Glomerular visceral epithelial cell (primary cell): Measurements from ENCODE around the gene DZIP3.

Source experiments
- DNase-seq: peaks from one replicate; pipeline ENCODE4 v3.0.0-alpha.2; 2016; ENCODE audit errors: extremely low spot score

DZIP3 gene

GRCh38 chr3:108589081-108589997, at the start of gene DZIP3, which contains the start of gene CIP2A:
DZIP3 (plus strand) TSS chr3:108589722; CDS start chr3:108605407, 15,685 bp downstream.
CIP2A (minus strand) TSS chr3:108589438; CDS start chr3:108589375, 63 bp downstream.
- peak; percentile 93 for DNase-seq

GRCh38 chr3:108546247-108546646, 43.3 kb upstream of the DZIP3 start:
- no peak for DNase-seq

- DNase-seq: no peak
These were observed 42.8 kb upstream of the DZIP3 start for GRCh38 chr3:108546692-108547091.

DNA sequence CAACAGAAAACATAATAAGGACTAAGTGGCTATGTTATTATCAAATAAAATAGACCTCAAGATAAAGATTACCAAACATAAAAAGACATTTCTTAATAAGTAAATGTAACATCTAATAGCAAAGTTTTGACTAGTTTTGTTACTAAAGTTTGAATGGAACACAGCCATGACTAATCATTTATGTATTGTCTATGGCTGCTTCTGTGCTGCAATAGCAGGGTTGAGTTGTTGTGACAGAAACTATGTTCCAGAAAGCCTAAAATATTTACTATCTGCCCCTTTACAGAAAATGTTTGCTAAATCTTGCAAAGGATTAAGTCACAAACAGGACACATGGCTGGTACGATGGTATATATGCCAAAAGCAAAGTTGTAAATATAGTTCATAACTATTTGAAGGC, 41.2 kb upstream of the DZIP3 start:
- DNase-seq: no peak

GRCh38 chr3:108548886-108549285, 40.6 kb upstream of the DZIP3 start:
- no peak for DNase-seq

DNA sequence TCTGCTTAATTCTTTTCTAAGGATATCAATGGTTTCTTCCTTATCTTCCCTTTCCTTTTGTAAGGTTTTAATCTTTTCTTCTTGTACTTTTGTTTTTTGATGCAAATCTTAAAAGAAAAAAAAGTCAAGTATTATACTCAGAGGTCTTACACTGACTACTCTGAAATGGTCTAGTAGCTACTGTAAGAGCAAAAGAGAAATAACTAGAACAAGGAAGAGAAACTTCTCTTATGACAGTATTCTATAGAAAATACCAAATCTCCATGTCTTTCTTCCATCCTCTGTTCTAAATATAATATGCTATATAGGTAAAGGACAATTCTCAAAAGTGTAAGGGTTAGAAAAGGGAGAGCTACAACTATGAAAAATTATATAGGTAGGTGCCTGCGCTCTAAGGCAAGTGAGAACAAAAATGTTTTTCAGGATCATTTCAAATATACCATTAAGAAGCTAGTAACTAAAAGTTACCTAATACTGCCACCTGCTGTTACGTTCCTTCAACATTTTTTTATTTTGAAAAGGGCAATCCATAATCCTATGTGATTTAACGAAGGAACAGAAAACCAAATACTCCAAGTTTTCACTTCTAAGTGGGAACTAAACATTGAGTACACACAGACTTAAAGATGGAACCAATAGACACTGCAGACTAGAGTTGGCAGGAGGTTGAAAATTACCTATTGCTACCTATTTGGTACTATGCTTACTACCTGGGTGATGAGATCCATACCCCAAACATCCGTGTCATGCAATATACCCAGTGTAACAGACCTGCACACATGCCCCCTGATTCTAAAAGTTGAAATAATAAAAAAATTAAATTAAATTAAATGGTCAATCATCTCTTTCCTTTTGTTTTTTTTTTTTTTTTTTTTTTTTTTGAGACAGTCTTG, 37.0 kb upstream of the DZIP3 start:
- peak; percentile 31 for DNase-seq

DNA sequence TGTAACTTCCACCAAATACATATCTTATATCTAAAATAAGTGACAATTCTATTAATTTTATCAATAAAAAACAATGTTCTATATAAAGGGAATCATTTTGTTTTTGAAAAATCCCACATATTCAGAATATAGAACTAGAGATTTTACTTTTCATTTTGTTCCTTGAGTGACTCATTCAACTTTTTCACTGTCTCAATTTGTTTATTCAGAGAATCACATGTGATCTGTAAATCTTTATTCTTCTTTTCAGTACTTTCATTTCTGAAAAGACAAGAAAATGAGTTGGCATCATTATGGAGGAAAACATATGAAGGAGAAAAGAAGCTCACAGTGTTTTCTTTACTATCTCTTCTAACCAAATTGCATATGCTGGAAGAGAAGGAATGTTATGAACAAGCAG, 35.3 kb upstream of the DZIP3 start:
- DNase-seq: no peak

- DNase-seq: peak; percentile 19
These were observed 34.5 kb upstream of the DZIP3 start for GRCh38 chr3:108554913-108555571.

DNA sequence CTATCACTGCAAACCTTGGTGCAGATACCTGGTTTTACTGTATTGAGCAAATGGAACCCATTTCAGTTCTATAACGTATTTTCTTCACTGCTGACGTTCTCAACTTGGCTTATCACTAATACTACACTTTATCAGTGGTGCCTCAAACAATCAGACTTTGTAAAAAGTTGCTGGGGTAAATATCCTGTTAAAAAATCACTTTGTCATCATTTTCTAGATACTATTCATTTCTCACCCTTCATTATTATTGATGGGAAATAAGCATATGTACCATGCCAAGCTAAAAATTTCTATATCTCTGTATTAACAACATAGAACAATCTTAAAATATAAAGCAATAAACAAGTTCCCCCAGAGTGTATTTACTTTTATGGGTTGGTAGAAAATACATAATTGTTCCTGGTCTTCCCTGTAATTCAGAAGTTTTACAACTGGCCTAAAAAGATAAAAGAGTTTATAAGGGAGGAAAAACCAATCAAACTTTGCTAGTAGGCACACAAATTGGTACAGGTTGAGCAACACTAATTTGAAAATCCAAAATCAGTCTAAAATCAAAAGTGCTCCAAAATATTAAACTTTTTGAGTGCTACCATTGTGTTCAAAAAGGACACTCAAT, 33.4 kb upstream of the DZIP3 start:
- no peak for DNase-seq

- DNase-seq: no peak
These were observed 27.0 kb upstream of the DZIP3 start for GRCh38 chr3:108562565-108562964.

DNA sequence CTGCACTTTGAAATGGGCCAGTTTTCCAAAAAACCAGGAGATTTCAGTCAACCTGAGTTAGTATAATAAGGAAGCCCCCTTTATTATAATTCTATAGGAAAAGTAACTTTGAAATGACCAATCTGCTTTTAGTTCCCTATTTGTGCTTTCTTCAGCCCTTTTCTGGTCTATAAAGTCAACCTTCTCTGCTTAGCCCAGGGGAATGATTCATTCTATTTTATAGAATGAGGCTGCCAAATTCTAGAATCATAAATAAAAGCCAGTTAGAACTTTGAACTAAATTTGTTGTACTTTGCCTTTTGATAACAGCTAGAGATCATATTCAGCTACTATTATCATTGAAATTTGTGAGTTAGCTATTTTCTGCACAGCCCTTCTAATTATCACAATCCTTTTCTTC, 25.0 kb upstream of the DZIP3 start:
- no peak for DNase-seq

DNA sequence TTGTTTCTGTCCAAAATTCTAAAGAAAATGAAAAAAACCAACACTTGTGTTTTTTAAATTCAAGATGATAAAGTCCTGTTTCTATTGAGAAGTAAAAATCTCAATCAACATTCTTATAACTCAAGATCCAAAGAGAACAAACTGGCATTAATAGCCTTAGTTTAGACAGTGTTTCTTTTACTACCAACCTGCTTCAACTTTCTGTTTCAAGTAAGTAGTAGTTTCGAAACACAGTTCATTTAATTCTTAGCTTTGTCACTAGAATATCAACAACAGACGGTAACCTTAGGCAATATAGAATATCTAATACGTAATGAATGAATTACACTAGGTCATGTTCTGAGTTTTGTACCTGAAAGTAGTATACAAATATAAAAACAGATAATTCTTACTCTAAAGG, 24.0 kb upstream of the DZIP3 start:
- DNase-seq: no peak

- no peak for DNase-seq
These were observed 22.9 kb upstream of the DZIP3 start for GRCh38 chr3:108566599-108566998.

DNA sequence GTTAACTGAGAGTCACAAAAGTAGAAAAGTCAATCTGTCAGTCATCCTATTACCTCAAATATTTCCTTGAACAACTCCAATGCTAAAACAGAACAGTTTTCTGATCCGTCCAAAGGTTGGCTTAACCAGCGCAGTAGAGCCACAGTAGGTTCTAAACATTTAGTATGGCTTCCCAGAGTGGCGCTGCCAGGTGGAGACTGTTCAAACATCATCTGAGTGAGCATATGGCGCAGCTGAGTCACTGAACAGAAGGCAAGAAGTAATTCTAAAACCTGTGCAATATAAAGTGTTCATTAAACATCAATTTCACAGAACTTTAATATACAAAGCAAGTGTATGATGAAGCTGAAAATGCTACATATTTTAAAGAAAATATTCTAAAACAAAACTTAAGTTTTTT, 20.2 kb upstream of the DZIP3 start:
- no peak for DNase-seq

DNA sequence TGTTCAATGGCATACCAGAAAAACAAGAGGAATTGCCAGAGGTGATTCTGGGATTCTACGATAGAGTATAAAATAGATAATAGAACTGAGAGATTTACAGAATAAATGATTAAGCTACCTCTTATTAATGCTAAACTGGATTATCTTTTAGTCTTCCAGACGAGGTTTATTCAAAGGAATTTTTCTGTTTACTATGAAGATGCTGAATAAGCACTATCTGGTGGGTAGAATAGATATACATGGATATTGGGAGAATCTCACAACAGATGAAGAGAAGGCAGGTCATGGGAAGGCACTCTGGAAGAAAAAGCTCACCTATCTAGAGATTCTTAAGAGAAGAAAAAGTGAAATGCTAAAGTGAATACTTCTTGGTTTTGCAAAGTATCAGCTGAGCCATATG, 11.5 kb upstream of the DZIP3 start:
- DNase-seq: no peak

GRCh38 chr3:108588601-108589000, 921 bp upstream of the DZIP3 start:
- no peak for DNase-seq

- DNase-seq: no peak
These were observed 439 bp downstream of the DZIP3 start for GRCh38 chr3:108589998-108590323.

DNA sequence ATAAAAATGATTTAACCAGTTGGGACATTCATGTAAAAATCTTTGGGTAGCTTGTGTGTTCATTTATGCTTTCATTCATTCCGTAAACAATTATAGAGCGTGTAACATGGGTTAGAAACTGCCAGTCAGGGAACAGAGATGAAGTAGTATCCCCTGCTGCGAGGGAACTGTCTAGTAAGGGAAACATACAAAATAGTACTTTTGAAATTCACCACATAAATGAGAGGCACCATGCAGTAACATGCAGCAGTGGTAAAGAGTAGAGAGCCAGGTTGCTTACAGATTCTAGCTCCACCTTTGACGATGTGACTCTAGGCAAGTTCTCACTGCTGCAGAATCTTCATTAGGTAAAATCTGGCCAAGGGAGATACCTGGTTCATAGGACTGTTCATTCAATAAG, 938 bp downstream of the DZIP3 start:
- no peak for DNase-seq

DNA sequence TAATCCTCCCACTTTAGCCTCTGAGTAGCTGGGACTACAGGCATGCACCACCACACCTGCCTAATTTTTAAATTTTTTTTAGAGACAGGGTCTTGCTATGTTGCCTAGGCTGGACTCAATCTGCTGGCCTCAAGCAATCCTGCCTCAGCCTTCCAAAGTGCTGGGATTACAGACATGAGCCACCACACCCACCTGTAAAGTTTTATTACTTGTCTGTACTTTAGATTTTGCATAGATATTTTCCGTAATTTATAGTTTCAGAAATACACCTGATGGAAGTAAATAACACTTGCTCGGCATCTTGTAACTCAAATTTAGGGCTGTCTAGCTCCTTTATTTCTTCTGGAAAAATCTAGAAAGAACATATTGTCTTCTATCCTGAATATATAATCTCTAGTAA, 5.8 kb downstream of the DZIP3 start:
- DNase-seq: no peak

DNA sequence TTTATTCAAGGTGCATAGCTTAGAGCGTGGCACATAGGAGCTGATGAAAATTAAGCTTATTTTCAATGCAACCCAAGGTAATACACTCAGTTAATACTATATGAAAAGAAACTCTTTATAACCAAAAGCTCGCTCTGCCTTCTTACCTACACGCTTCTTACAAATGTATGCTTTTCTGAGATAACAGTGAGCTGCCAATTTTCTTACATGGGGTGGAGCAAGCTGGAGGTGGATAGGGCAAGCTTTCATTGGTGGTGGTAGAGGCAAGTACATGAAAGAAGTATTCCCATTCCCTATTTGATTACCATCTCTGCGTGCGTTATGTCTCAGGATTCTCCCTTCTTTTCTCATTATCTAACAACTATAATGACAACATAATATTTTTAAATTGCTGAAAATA, 8.9 kb downstream of the DZIP3 start:
- no peak for DNase-seq

- no peak for DNase-seq
These were observed 10.3 kb downstream of the DZIP3 start for GRCh38 chr3:108599677-108600409.
